WTC11 (cell line): ENCODE data around the gene GLI1. TPM values are rescaled to one million over a fixed set of nuclear protein-coding genes. Genes with fewer than 3 reads are reported as not detected.

Experiments
- ATAC-seq: fragments of 200-7000 bp; cut with Tn5 transposase; 2 replicates; pipeline ENCODE4 v1.10.0; 2021; ENCODE audit warnings: mild to moderate bottlenecking, moderate library complexity
- CTCF ChIA-PET: fragments of 300-600 bp; sonication (Branson Sonifier 250); formaldehyde crosslinking; loops from one replicate; lab custom pipeline; 2021; ENCODE audit warnings: antibody characterized with exemption; lab: Charles Lee
- POLR2A ChIA-PET: fragments of 350-600 bp; sonication (Branson Sonifier 250); formaldehyde crosslinking; loops from one replicate; lab custom pipeline; 2021; ENCODE audit warnings: antibody characterized with exemption; lab: Charles Lee
- DNase-seq: peaks from one replicate; pipeline ENCODE4 v3.0.0; 2021; ENCODE audit warnings: low spot score
- H3K27ac Mint-ChIP-seq: 2 replicates; pipeline ENCODE4 v1.8.0; 2021; ENCODE audit warnings: mixed read lengths
- H3K27me3 Mint-ChIP-seq: 2 replicates; pipeline ENCODE4 v1.8.0; 2021; ENCODE audit warnings: low read depth, mild to moderate bottlenecking, moderate library complexity, mixed read lengths
- H3K36me3 Mint-ChIP-seq: 2 replicates; pipeline ENCODE4 v1.8.0; 2021; ENCODE audit warnings: mixed read lengths
- H3K4me1 Mint-ChIP-seq: 2 replicates; pipeline ENCODE4 v1.8.0; 2022; ENCODE audit warnings: mixed read lengths
- H3K4me3 Mint-ChIP-seq: 2 replicates; pipeline ENCODE4 v1.8.0; 2021; ENCODE audit warnings: mild to moderate bottlenecking, moderate library complexity, mixed read lengths
- H3K9me3 Mint-ChIP-seq: 2 replicates; pipeline ENCODE4 v1.8.0; 2021; ENCODE audit warnings: mixed read lengths
- AFF4 ChIP-seq: sonication (generic); formaldehyde crosslinking; IDR thresholded peaks from 2 replicates; pipeline ENCODE4 v1.8.1; 2023; ENCODE audit warnings: mild to moderate bottlenecking, missing genetic modification reagents, borderline replicate concordance
- ARID4B ChIP-seq: sonication (generic); formaldehyde crosslinking; IDR thresholded peaks from 2 replicates; pipeline ENCODE4 v1.8.0; 2023; ENCODE audit warnings: missing genetic modification reagents, mild to moderate bottlenecking, borderline replicate concordance
- CBFB ChIP-seq: sonication (generic); formaldehyde crosslinking; IDR thresholded peaks from 2 replicates; pipeline ENCODE4 v1.8.1; 2022; ENCODE audit warnings: mild to moderate bottlenecking, low read depth, missing genetic modification reagents
- CTCF ChIP-seq: fragments of 200-600 bp; IDR thresholded peaks from 2 replicates; pipeline ENCODE4 v1.8.0; 2022; ENCODE audit warnings: antibody characterized with exemption
- FOXK1 ChIP-seq: sonication (generic); formaldehyde crosslinking; IDR thresholded peaks from 2 replicates; pipeline ENCODE4 v1.8.0; 2022; ENCODE audit warnings: mild to moderate bottlenecking, moderate library complexity, missing genetic modification reagents
- IRF2 ChIP-seq: sonication (generic); formaldehyde crosslinking; IDR thresholded peaks from 2 replicates; pipeline ENCODE4 v1.8.0; 2022; ENCODE audit warnings: low read depth, missing genetic modification reagents, borderline replicate concordance
- MAX ChIP-seq: sonication (generic); formaldehyde crosslinking; IDR thresholded peaks from 2 replicates; pipeline ENCODE4 v1.8.0; 2022; ENCODE audit warnings: mild to moderate bottlenecking, missing genetic modification reagents
- NR1H2 ChIP-seq: sonication (generic); formaldehyde crosslinking; IDR thresholded peaks from 2 replicates; pipeline ENCODE4 v1.9.0; 2021; ENCODE audit warnings: mild to moderate bottlenecking, moderate library complexity, missing genetic modification reagents
- OVOL2 ChIP-seq: fragments of 250-450 bp; sonication (Bioruptor Pico); IDR thresholded peaks from 2 replicates; pipeline ENCODE4 v1.9.0; 2021; ENCODE audit warnings: mild to moderate bottlenecking, borderline replicate concordance
- PRDM15 ChIP-seq: sonication (generic); formaldehyde crosslinking; IDR thresholded peaks from 2 replicates; pipeline ENCODE4 v1.8.0; 2022; ENCODE audit warnings: missing genetic modification reagents
- RORB ChIP-seq: fragments of 250-450 bp; sonication (Bioruptor Pico); IDR thresholded peaks from 2 replicates; pipeline ENCODE4 v1.9.0; 2021; ENCODE audit warnings: mild to moderate bottlenecking
- ZNF121 ChIP-seq: sonication (generic); formaldehyde crosslinking; IDR thresholded peaks from 2 replicates; pipeline ENCODE4 v1.8.0; 2023; ENCODE audit warnings: missing genetic modification reagents
- ZNF138 ChIP-seq: sonication (generic); formaldehyde crosslinking; conservative IDR thresholded peaks from 2 replicates; pipeline ENCODE4 v1.8.1; 2022; ENCODE audit warnings: mild to moderate bottlenecking, moderate library complexity, missing genetic modification reagents
- ZNF532 ChIP-seq: fragments of 250-450 bp; sonication (Bioruptor Pico); IDR thresholded peaks from 2 replicates; pipeline ENCODE4 v1.9.0; 2021; ENCODE audit warnings: mild to moderate bottlenecking, borderline replicate concordance
- total RNA-seq: library from RNA; stranded (reverse); gene quantifications from 3 replicates; pipeline ENCODE4 v1.2.3, GENCODE V29; 2021

The GLI1 gene
- total RNA-seq, 1 experiment from 2014 or later = 16.2 TPM

- TF ChIP-seq ZNF532 (no peak), OVOL2 (no peak), FOXK1 (CRISPR knock-in tag) (no peak), RORB (no peak), ZNF138 (no peak), IRF2 (CRISPR knock-in tag) (no peak), CBFB (no peak), NR1H2 (CRISPR knock-in tag) (no peak), PRDM15 (CRISPR knock-in tag) (no peak), ARID4B (CRISPR knock-in tag) (no peak)
These were observed 7.2 kb upstream of the GLI1 start (continued) for GRCh38 chr12:57452181-57452936.

GRCh38 chr12:57452937-57453509 is 6.6 kb upstream of the GLI1 start:
- no peaks in the 10 kb centered on the region for H3K36me3 Mint-ChIP-seq
- peaks cover 3% of the 10 kb centered on the region for H3K9me3 Mint-ChIP-seq
- H3K4me3 Mint-ChIP-seq = no peak overlapping the region
- H3K27me3 Mint-ChIP-seq = no peaks in the 10 kb centered on the region
- no peak overlapping the region for H3K27ac Mint-ChIP-seq
- ChIA-PET CTCF (interaction anchor here (0.5 to 9.4 kb wide), 65 partner anchors 9 to 325 kb away, joined by 3 to 245 read pairs (median 6); partner anchors contain the start of genes INHBC, LRP1 and STAC3), POLR2A (interaction anchor here (0.6 to 1.7 kb wide), 7 partner anchors 23 to 292 kb away, joined by 3 to 11 read pairs (median 3); partner anchors contain the start of gene TSPAN31)
- peaks cover 43% of the 10 kb centered on the region for H3K4me1 Mint-ChIP-seq
- peak; percentile 94 for DNase-seq
- ATAC-seq = peak; percentile 72
- peak; percentile 76 for TF ChIP-seq CTCF
- peak; percentile 61; the same call in 1 of the 2 replicates for TF ChIP-seq ZNF121 (CRISPR knock-in tag)
- no peak for TF ChIP-seq NR1H2 (CRISPR knock-in tag)
- TF ChIP-seq AFF4 = no peak
- TF ChIP-seq MAX (CRISPR knock-in tag) = peak; percentile 63; the same call in 1 of the 2 replicates
